GM12874 (cell line): ENCODE measurements around the gene DDR1.

ENCODE experiments used
- TF ChIP-seq, protein P1 (sequence below): IDR thresholded peaks from 2 replicates; pipeline ENCODE4 v1.5.1; 2011; ENCODE audit warnings: low read depth, mild to moderate bottlenecking, control low read depth, low read length, moderate library complexity; ENCODE audit not compliant: insufficient read depth

Gene DDR1

DNA sequence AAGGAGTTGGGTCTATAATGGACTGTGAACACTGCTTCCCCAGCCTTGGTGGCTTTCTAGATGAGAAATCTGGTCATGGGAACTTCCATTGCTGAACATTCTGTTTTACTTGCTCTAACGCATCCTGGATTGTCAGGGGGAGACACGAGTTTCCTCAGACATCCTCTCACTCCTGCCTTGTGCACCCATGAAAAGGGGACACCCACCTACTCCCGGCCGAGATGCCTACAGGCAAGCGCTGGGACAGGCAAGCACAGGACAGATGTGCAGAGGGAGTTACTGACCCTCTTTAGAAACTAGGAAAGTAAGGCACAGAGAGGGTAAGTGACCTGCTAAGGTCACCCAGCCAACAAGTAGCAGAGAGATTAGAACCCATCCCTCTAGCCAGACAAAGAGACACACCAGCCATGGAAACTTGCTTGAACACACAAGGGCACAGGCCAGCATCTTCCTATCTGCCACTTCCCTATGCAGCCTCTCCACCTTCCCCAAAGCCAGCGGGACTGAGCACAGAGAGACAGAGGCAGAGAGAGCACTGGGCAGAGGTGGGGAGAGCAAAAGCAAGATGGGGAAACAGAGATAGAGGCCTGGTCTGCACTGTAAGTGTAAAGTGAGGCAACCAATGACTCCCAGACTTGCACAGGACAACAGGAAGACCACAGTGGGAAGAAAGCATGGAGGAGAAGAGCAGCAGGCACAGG is 48.5 kb downstream of the DDR1 start:
- TF ChIP-seq, protein P1, sequence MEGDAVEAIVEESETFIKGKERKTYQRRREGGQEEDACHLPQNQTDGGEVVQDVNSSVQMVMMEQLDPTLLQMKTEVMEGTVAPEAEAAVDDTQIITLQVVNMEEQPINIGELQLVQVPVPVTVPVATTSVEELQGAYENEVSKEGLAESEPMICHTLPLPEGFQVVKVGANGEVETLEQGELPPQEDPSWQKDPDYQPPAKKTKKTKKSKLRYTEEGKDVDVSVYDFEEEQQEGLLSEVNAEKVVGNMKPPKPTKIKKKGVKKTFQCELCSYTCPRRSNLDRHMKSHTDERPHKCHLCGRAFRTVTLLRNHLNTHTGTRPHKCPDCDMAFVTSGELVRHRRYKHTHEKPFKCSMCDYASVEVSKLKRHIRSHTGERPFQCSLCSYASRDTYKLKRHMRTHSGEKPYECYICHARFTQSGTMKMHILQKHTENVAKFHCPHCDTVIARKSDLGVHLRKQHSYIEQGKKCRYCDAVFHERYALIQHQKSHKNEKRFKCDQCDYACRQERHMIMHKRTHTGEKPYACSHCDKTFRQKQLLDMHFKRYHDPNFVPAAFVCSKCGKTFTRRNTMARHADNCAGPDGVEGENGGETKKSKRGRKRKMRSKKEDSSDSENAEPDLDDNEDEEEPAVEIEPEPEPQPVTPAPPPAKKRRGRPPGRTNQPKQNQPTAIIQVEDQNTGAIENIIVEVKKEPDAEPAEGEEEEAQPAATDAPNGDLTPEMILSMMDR = no peak

DNA sequence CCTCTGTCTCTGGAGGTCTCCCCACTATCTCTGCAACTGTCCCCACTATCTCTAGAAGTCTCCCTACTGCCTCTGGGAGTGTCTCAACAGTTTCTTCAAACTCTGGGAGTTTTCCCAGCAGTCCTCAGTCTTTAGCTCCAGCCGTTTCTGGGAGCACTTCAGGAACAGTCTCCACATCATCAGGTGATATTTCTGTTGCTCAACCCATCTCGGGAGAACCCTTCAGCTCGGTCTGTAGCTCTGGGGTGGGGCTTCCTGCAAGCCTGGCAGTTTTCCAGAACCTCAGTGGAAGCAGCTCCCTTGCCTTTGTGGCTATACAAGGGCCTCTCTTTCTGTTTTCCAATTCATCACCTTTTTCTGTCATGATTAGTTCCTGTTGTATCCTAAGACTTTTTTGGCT is 50.7 kb downstream of the DDR1 start:
- TF ChIP-seq, protein P1 = no peak

DNA sequence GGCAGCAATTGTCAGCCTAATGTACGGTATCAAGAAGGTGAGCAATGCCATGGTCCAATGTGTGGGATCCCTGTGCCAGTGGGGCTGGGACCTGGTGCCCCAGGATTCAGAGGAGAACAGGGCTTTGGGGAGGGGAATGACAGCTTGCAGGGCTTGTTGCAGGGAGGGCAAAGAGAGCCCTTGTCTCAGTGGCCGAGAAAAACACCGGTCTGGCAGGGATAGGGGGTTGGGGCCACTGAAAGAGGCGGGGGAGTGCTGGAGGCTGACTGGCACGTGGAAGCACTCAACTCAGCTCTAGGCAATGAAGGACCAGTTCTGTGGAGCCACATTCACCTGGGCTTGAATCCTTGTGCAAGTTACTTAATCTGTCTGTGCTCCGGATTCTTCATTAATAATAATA is 52.9 kb downstream of the DDR1 start:
- TF ChIP-seq, protein P1 = no peak

DNA sequence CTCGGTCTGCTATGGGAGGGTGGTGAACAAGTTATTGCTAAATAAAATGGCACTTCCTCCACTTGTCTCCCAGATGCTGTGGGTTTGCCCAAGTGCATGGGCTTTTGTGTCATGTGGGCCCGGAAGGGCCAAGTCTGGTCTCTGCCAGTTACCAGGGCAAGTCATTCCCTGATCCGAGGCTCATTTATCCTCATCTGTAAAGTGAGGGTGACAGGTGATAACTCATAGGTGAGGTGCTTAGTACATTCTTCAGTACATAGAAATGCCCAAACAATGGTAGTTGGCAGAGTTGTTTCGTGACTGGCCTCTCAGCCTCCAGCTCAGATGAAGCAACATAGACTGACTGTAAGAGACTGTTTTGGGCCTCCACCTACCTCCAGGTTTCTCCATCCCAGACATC is 54.4 kb downstream of the DDR1 start:
- TF ChIP-seq, protein P1 = no peak

DNA sequence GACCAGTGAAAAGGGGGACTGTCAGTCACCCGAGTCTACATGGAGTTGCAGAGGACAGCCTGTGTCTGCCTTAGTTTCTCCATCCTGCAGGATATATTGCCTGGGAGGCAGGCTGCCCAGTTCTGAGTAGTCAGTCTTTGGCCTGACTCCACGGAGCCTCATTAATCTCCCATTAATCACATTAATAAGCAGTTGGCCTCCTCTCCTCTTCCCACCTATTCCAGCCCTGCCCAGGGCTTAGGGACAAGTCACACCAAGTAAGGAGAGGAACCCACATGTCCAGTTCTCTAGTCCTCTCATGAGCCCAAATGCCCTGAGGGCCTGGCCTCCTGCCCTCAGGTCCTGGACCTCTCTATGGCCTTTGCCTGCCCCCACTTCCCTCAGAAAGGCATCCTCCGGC is 55.2 kb downstream of the DDR1 start:
- TF ChIP-seq, protein P1 = no peak

DNA sequence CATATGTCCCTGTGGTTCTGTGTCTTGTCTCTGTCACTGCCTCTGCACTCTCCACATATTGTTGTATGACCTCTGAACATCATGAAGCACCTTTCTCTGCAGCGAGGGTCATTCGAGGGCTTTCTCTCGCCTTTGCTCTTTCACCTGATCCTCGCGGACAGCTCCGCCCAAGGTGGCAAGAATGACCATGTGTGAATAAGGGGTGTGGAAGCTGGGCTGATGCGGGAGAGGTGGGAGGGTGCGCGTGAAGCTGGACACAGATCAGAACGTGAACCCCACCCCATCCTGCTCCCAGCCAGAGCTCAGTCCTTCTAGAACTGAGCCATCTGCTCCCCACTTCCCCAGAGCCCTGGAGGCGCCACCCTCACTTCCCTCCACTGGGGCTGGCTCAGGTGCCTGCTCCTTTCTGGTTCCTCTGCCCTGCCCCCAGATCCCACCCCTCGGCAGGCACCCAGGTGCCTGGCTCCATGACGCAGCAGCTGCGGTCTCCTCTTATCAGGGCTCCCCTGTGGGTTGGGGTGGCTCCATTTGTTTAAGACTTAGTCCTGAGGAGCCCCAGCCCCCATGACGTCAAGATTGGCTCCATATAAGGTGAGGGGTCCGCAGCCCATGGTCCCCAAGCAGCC is 56.2 kb downstream of the DDR1 start, which contains the start of gene MUCL3:
MUCL3 (plus strand) TSS at position 613 of the 626 bp plus-strand sequence. CDS start 27 bp downstream, outside the sequence.
- TF ChIP-seq, protein P1 = no peak

DNA sequence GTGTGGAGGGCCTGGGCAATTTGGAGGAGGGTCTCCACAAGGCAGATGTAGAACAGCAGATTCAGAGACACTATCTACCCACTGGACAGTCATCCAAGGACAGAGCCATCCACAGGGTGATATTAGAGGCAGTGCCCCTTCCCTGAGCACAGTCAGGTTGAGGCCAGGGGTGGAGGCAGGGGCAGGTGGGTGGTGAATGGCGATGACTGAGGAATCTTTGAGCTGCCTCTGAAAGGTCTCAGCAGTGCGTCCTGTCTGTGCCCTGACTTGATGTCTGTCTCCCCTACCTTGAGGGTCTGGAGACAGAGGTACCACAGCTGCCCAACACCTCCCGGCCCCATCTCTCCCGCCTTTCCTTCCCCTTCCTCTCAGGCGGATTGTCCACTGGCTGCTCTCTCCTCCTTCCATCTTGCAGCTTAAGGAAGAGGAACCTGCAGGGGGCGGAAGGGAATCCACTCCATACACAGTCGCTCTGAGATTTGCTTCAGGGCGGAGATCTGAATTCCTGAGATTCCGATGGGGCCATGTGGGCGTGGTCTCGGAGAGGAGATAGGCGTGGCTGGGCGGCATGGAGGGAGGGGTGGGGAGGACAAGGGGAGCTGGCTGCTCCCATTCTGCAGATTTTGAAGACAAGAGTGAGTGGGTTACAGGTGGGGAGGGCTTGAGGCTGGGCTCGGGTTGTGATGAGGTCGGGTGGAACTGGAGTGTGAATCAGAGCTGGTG is 58.2 kb downstream of the DDR1 start:
- TF ChIP-seq, protein P1 = no peak
